H1 (cell line): Measurements from ENCODE around the gene UBAP2.

Experiments used
- ATF3 ChIP-seq: IDR thresholded peaks from 2 replicates; pipeline ENCODE4 v1.6.1; 2011; ENCODE audit warnings: low read depth, mild to moderate bottlenecking, low read length; ENCODE audit not compliant: insufficient read depth
- CTCF ChIP-seq, 3 experiments: IDR thresholded peaks; 1 replicate in 2 of 3; 2 replicates in 1 of 3; pipeline versions ENCODE4 v1.5.1 to v1.6.1; 2011; ENCODE audit warnings: low read length in 3 of 3, mild to moderate bottlenecking in 3 of 3, inconsistent platforms in 2 of 3, low read depth in 1 of 3, moderate library complexity in 1 of 3; ENCODE audit not compliant: insufficient read depth in 1 of 3; ENCODE audit errors: control extremely low read depth in 1 of 3
- MAFK ChIP-seq: IDR thresholded peaks from 2 replicates; pipeline ENCODE4 v1.6.1; 2012; ENCODE audit warnings: low read depth, mild to moderate bottlenecking, improper control_type of control experiment, low read length
- POLR2A ChIP-seq, 2 experiments: IDR thresholded peaks; 1 replicate in 1 of 2; 2 replicates in 1 of 2; pipeline ENCODE4 v1.6.1; 2011; ENCODE audit warnings: low read depth in 2 of 2, low read length in 2 of 2, mild to moderate bottlenecking in 2 of 2; ENCODE audit errors: control extremely low read depth in 1 of 2

- TF ChIP-seq MAFK (no peak), POLR2A (IDR thresholded peaks at IDR 0.05; ENCODE audit: control extremely low read depth in 1 of 2, low read depth in 2 of 2, low read length in 2 of 2) (no peak), CTCF (IDR thresholded peaks at IDR 0.05; ENCODE audit: control extremely low read depth in 1 of 3, insufficient read depth in 1 of 3, low read depth in 1 of 3, low read length in 3 of 3) (no peak), ATF3 (no peak)
Observed at GRCh38 chr9:34034698-34035065, 14.0 kb downstream of the UBAP2 start.
